ENCODE data around the gene CCSER2. TPM values are rescaled to one million over a fixed set of nuclear protein-coding genes. Genes with fewer than 3 reads are reported as not detected.
"Not testable (repeated sequence)": the region's sequence is repeated elsewhere in the genome, so short reads cannot be mapped to it uniquely, and the experiment has no call there.

CCSER2 gene
- total RNA-seq, 3 donors from 2014 or later = 30.2 to 118 (median 48.3) TPM

- Histone ChIP-seq H3K4me1 (ENCODE audit: low read depth) (no peaks in the 10 kb centered on the region), H3K9me3 (no peaks in the 10 kb centered on the region), H3K4me3 (no peak overlapping the region), H3K36me3 (ENCODE audit: low read depth) (no peaks in the 10 kb centered on the region)
- intact Hi-C loops (cut with DNase I, micrococcal nuclease) = no loop called here
- no peak for DNase-seq
- no peak for ATAC-seq
- no peak for TF ChIP-seq CTCF (IDR thresholded peaks at IDR 0.05)
These were observed 77.3 kb downstream of the CCSER2 start for GRCh38 chr10:84405662-84406061.

- DNase-seq = no peak
- Histone ChIP-seq H3K36me3 (ENCODE audit: low read depth) (no peaks in the 10 kb centered on the region), H3K4me1 (ENCODE audit: low read depth) (no peaks in the 10 kb centered on the region), H3K4me3 (no peak overlapping the region), H3K9me3 (peaks cover 6% of the 10 kb centered on the region)
- TF ChIP-seq CTCF (IDR thresholded peaks at IDR 0.05) = no peak
- intact Hi-C loops (cut with DNase I, micrococcal nuclease) = no loop called here
- ATAC-seq = no peak
These were observed 78.2 kb downstream of the CCSER2 start for GRCh38 chr10:84406561-84406960.

DNA sequence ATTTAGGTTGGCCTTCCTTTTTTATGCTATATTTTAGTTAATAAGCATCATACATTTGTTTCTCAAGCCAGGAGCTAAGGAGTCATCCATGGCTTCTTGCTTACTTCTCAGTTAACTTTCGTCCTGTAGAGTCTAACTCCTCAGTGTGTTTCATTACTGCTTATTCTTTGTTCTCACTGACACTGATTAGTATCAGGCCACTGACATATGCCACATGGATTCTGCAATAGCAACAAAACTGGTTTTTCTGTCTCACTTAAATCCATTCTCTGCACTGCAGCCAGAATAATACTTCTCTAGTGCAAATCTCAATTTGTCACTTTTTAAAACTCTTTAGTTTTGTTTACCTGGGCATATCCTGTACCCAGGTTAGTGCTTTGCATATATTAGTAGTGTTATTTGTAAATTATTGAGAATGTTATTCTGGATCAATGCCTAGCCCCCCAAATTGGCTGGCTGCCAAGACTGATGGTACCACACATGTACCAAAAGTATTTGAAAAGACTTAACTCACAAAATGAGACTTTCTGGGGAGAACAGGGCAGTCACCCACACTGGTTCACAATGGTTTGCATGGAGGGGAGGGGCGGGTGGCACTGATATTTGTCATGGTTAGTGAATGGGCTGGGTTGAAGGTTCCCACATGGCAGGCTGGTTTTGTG is 79.1 kb downstream of the CCSER2 start:
- no peaks in the 10 kb centered on the region for H3K36me3 ChIP-seq (ENCODE audit: low read depth)
- TF ChIP-seq CTCF (IDR thresholded peaks at IDR 0.05) = no peak
- ATAC-seq (no peak), DNase-seq (no peak)
- peaks cover 9% of the 10 kb centered on the region for H3K9me3 ChIP-seq
- no peak overlapping the region for H3K4me3 ChIP-seq
- intact Hi-C loops (cut with DNase I, micrococcal nuclease) = no loop called here
- no peaks in the 10 kb centered on the region for H3K4me1 ChIP-seq (ENCODE audit: low read depth)

DNA sequence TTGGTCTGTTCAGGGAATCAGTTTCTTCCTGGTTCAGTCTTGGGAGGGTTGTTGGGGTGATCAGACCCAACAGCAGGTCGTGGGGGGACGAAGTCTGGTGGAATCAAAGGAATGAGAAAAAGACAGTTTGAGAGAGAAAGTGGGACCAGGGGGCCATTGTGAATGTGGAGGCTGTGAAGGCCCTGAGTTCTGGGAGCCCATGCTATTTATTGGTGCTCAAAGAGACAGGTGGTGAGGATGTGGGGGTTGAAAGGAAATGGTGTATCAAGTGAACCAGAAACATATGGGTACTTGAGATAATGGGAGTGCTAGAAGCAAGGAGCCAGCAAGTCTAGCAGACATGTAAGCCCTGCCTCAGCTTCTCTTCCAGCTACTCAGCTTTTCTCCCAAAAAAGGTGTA is 84.1 kb downstream of the CCSER2 start:
- no peak overlapping the region for H3K4me3 ChIP-seq
- ATAC-seq (no peak), DNase-seq (no peak)
- peaks cover 23% of the 10 kb centered on the region for H3K9me3 ChIP-seq
- intact Hi-C loops (cut with DNase I, micrococcal nuclease) = no loop called here
- TF ChIP-seq CTCF (IDR thresholded peaks at IDR 0.05) = no peak
- H3K36me3 ChIP-seq (ENCODE audit: low read depth) = no peaks in the 10 kb centered on the region
- no peaks in the 10 kb centered on the region for H3K4me1 ChIP-seq (ENCODE audit: low read depth)

GRCh38 chr10:84414110-84414509 is 85.7 kb downstream of the CCSER2 start:
- H3K4me1 ChIP-seq (ENCODE audit: low read depth); H3K36me3 ChIP-seq (ENCODE audit: low read depth); H3K4me3 ChIP-seq; intact Hi-C loops (cut with DNase I, micrococcal nuclease); DNase-seq; ATAC-seq: not testable (repeated sequence)
- H3K9me3 ChIP-seq = peaks cover 23% of the 10 kb centered on the region

DNA sequence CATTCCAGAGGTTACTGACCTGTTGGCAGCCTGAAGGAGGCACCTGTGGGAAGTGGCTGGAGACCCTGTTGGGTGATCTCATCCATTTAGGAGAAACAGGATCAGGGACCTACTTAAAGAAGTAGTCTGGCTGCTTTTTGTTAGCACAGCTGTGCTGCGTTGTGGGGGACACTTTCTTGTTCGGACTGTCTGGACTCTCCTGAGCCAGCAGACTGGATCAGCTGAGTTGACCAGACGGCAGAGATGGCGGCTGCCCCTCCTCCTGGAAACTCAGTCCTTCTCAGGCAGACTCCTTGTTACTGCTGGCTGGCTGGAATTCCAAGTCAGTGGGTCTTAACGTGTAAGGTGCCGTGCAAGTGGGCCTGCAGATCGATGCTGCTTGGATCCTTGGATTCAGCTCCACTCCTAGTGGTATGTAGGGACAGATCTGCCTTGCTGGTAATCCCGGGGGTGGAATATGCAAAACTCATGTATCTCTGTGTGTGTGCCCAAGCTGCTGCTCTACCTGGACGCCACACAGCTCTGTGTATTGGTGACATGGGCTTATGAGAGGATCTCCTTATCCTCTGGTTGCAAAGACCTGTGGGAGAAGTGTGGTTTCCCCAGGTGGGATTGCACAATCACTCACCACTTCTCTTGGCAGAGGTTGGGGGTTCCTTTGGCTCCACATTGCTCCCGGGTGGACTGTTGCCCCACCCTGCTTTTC is 87.3 kb downstream of the CCSER2 start:
- Histone ChIP-seq H3K4me3 (no peak overlapping the region), H3K9me3 (peaks cover 26% of the 10 kb centered on the region), H3K36me3 (ENCODE audit: low read depth) (no peaks in the 10 kb centered on the region), H3K4me1 (ENCODE audit: low read depth) (no peaks in the 10 kb centered on the region)
- intact Hi-C loops (cut with DNase I, micrococcal nuclease) = no loop called here
- TF ChIP-seq CTCF (IDR thresholded peaks at IDR 0.05) = no peak
- ATAC-seq = peak; percentile 84
- peak in 1 of 3 donors; percentile 32 for DNase-seq

Measured in mucosa of descending colon (tissue), 3 donors.